Upper lobe of left lung (tissue), 6 donors: ENCODE measurements around the gene GLCE. TPM values are rescaled to one million over a fixed set of nuclear protein-coding genes. Genes with fewer than 3 reads are reported as not detected.
"Not testable (repeated sequence)": the region's sequence is repeated elsewhere in the genome, so short reads cannot be mapped to it uniquely, and the experiment has no call there.

Experiments
- ATAC-seq, 2 donors: fragments of 200-7000 bp; cut with Tn5 transposase; one replicate each; pipeline ENCODE4 v1.9.1; 2022; ENCODE audit warnings: mild to moderate bottlenecking in 2 of 2, moderate library complexity in 2 of 2; ENCODE audit not compliant: low FRiP score in 2 of 2
- DNase-seq, 2 donors: peaks; one replicate each; pipeline ENCODE4 v3.0.0-alpha.2; 2019 to 2020
- H3K27ac ChIP-seq, 4 donors: fragments of 200-600 bp; sonication (generic); one replicate each; pipeline ENCODE4 v1.5.1; 2016 to 2019
- H3K27me3 ChIP-seq, 4 donors: fragments of 200-600 bp; sonication (generic); one replicate each; pipeline ENCODE4 v1.5.1; 2017 to 2019
- H3K36me3 ChIP-seq, 4 donors: fragments of 200-600 bp; sonication (generic); one replicate each; pipeline ENCODE4 v1.5.1; 2016 to 2019
- H3K4me1 ChIP-seq, 4 donors: fragments of 200-600 bp; sonication (generic); one replicate each; pipeline ENCODE4 v1.5.1; 2018 to 2019
- H3K4me3 ChIP-seq, 4 donors: fragments of 200-600 bp; sonication (generic); one replicate each; pipeline ENCODE4 v1.5.1; 2017 to 2019; ENCODE audit warnings: mild to moderate bottlenecking in 2 of 4, moderate library complexity in 1 of 4
- H3K9me3 ChIP-seq, 4 donors: fragments of 200-600 bp; sonication (generic); one replicate each; pipeline ENCODE4 v1.5.1; 2018 to 2019
- CTCF ChIP-seq, 6 experiments: fragments of 450-650 bp in 4 of 6; fragments of 200-600 bp in 2 of 6; sonication (generic) in 2 of 6; IDR thresholded peaks; one replicate each; pipeline ENCODE4 v1.5.1; 2016 to 2019; ENCODE audit warnings: antibody characterized with exemption in 6 of 6
- EP300 ChIP-seq, 4 donors: sonication (generic); formaldehyde crosslinking; IDR thresholded peaks; one replicate each; pipeline ENCODE4 v1.5.1; 2017; ENCODE audit warnings: antibody characterized with exemption in 4 of 4, control low read depth in 2 of 4
- POLR2A ChIP-seq, 4 donors: fragments of 450-650 bp; IDR thresholded peaks; one replicate each; pipeline ENCODE4 v1.5.1; 2016 to 2017; ENCODE audit warnings: antibody characterized with exemption in 4 of 4, mild to moderate bottlenecking in 2 of 4
- POLR2AphosphoS5 ChIP-seq, 2 donors: sonication (generic); formaldehyde crosslinking; IDR thresholded peaks; one replicate each; pipeline ENCODE4 v1.5.1; 2017; ENCODE audit warnings: antibody characterized with exemption in 2 of 2
- WGBS, 2 donors: methylation state at CpG; one replicate each; pipeline ENCODE4 v1.1.5; 2017 to 2018; 5-methylcytosine and 5-hydroxymethylcytosine counted together
- total RNA-seq, 6 donors: library from RNA; depleted of rRNA in 4 of 6; stranded (reverse); fragments of >200 nt in 4 of 6; gene quantifications; one replicate each; pipeline versions ENCODE4 v1.1.0 to v1.2.1, GENCODE V29; 2016 to 2021
- donor health status: DM: no; HTN: no; CAD: no; lungs with moderate emphysema.
- donor health status: DM: no; HTN: yes; CAD: no; lungs with severe emphysema.

GLCE gene
- total RNA-seq, 6 donors from 2014 or later = 12.5 to 24.8 (median 17.2) TPM

DNA sequence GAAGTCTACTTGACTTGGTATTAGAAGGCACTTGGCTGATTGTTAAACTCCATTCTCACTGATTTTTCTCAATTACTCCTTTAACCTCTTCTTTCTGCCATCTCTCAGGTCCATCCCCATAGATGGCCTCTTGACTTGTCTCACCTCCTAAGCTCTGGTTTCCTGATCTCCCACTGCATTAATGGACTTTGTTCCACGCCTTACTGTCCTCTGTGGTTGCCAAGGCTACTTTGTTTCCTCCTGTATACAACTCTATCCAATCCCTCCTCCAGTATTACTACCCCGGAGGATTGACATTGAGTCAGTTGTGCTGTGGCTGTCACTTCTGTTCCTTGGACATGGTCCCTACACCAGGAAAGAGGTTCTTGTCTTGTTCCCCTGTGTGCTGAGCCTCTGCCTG lies 10.6 kb upstream of the GLCE start:
- Histone ChIP-seq H3K27me3 (no peaks in the 10 kb centered on the region), H3K4me1 (peaks cover 0 to 1% (median 0%) of the 10 kb centered on the region in 4 donors), H3K27ac (no peak overlapping the region), H3K4me3 (no peak overlapping the region), H3K9me3 (no peaks in the 10 kb centered on the region), H3K36me3 (no peaks in the 10 kb centered on the region)
- no peak for DNase-seq
- ATAC-seq = no peak
- no peak for TF ChIP-seq POLR2AphosphoS5 (IDR thresholded peaks at IDR 0.05)
- no peak for TF ChIP-seq POLR2A (IDR thresholded peaks at IDR 0.05)
- TF ChIP-seq CTCF (IDR thresholded peaks at IDR 0.05) = no peak
- TF ChIP-seq EP300 (IDR thresholded peaks at IDR 0.05) = no peak
- WGBS, 2 donors = 76 to 93% methylated on average over 2 of the region's 2 CpGs

DNA sequence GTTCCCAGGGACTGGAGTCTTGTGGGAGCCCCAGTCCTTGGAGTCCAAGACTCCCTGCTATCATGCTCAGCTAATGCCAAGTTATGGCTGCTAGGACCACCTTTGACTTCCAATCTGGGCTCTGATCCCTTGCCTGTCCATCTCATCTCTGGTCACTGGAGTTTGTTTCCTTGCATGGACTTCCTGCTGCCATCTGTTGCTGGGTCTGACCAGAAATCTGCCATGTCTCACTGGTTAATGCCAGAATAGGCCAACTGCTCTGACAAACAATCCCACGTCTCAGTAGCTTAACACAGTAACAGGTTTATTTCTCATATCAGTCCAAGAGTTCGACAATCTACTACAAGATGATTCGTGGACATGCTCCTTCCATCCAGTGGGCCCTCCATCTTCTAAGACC lies 10.1 kb upstream of the GLCE start:
- no peaks in the 10 kb centered on the region for H3K9me3 ChIP-seq
- 96 to 97% methylated on average over 3 of the region's 3 CpGs for WGBS, 2 donors
- ATAC-seq = no peak
- no peaks in the 10 kb centered on the region for H3K36me3 ChIP-seq
- TF ChIP-seq POLR2AphosphoS5 (IDR thresholded peaks at IDR 0.05) (no peak), EP300 (IDR thresholded peaks at IDR 0.05) (no peak), CTCF (IDR thresholded peaks at IDR 0.05) (no peak), POLR2A (IDR thresholded peaks at IDR 0.05) (no peak)
- DNase-seq = no peak
- H3K4me3 ChIP-seq = no peak overlapping the region
- H3K27ac ChIP-seq = no peak overlapping the region
- peaks cover 0 to 5% (median 0%) of the 10 kb centered on the region in 4 donors for H3K4me1 ChIP-seq
- H3K27me3 ChIP-seq = no peaks in the 10 kb centered on the region

- DNase-seq = no peak
- Histone ChIP-seq H3K27me3 (no peaks in the 10 kb centered on the region), H3K36me3 (no peaks in the 10 kb centered on the region), H3K27ac (no peak overlapping the region), H3K4me3 (no peak overlapping the region), H3K9me3 (no peaks in the 10 kb centered on the region), H3K4me1 (peaks cover 0 to 5% (median 0%) of the 10 kb centered on the region in 4 donors)
- 96 to 100% methylated on average over 2 of the region's 2 CpGs for WGBS, 2 donors
- TF ChIP-seq POLR2A (IDR thresholded peaks at IDR 0.05) (no peak), CTCF (IDR thresholded peaks at IDR 0.05) (no peak), EP300 (IDR thresholded peaks at IDR 0.05) (no peak), POLR2AphosphoS5 (IDR thresholded peaks at IDR 0.05) (no peak)
- ATAC-seq = no peak
Observed at GRCh38 chr15:69150841-69151240, 9.6 kb upstream of the GLCE start.

- no peaks in the 10 kb centered on the region for H3K36me3 ChIP-seq
- TF ChIP-seq POLR2A (IDR thresholded peaks at IDR 0.05) (no peak), CTCF (IDR thresholded peaks at IDR 0.05) (no peak), POLR2AphosphoS5 (IDR thresholded peaks at IDR 0.05) (no peak), EP300 (IDR thresholded peaks at IDR 0.05) (no peak)
- ATAC-seq (no peak), DNase-seq (no peak)
- H3K27ac ChIP-seq = no peak overlapping the region
- H3K9me3 ChIP-seq = no peaks in the 10 kb centered on the region
- WGBS, 2 donors = 93 to 95% methylated on average over 2 of the region's 2 CpGs
- H3K27me3 ChIP-seq = no peaks in the 10 kb centered on the region
- H3K4me1 ChIP-seq = peaks cover 0 to 5% (median 0%) of the 10 kb centered on the region in 4 donors
- H3K4me3 ChIP-seq = no peak overlapping the region
Observed at GRCh38 chr15:69153046-69153445, 7.4 kb upstream of the GLCE start.

GRCh38 chr15:69153587-69153986 lies 6.8 kb upstream of the GLCE start:
- 98 to 100% methylated on average over 2 of the region's 2 CpGs for WGBS, 2 donors
- not testable (repeated sequence) for H3K36me3 ChIP-seq, DNase-seq

More at GRCh38 chr15:69153587-69153986, 6.8 kb upstream of the GLCE start:
- not testable (repeated sequence) for H3K4me1 ChIP-seq, H3K27me3 ChIP-seq, H3K27ac ChIP-seq, H3K4me3 ChIP-seq, H3K9me3 ChIP-seq, ATAC-seq
